ENCODE measurements around the gene PLEKHG1. TPM values are rescaled to one million over a fixed set of nuclear protein-coding genes. Genes with fewer than 3 reads are reported as not detected.

PLEKHG1 gene
- total and polyA plus RNA-seq, 2 donors (not counting 1 experiment from before 2014, with no cell fraction given), result 66.2 to 450 TPM

- Mint-ChIP-seq H3K27ac (no peak overlapping the region), H3K27me3 (no peaks in the 10 kb centered on the region), H3K4me3 (no peak overlapping the region), H3K4me1 (peaks cover 61% of the 10 kb centered on the region), H3K9me3 (ENCODE audit: insufficient read depth) (no peaks in the 10 kb centered on the region)
- Histone ChIP-seq H3K4me1 (ENCODE audit: control insufficient read depth in 2 of 2, insufficient read depth in 2 of 2, low read length in 2 of 2) (peaks cover 19 to 43% of the 10 kb centered on the region in 2 donors), H3K4me3 (ENCODE audit: control extremely low read depth in 1 of 5, extremely low read depth in 1 of 5, insufficient read depth in 1 of 5, low read depth in 2 of 5, low read length in 4 of 5) (no peak overlapping the region), H3K4me2 (replicated peaks; ENCODE audit: low read depth, low read length, poor library complexity, severe bottlenecking) (peak overlapping the region; percentile 1), H3K79me2 (ENCODE audit: control insufficient read depth, insufficient read depth, low read length) (peaks cover 100% of the 10 kb centered on the region), H2AFZ (ENCODE audit: insufficient read depth, low read depth, low read length, poor library complexity, severe bottlenecking) (no peak overlapping the region), H3K27me3 (replicated peaks in 1 of 4; ENCODE audit: control extremely low read depth in 1 of 4, control insufficient read depth in 3 of 4, insufficient read depth in 4 of 4, low read length in 3 of 4) (no peaks in the 10 kb centered on the region), H3K27ac (ENCODE audit: low read length in 2 of 2) (peak overlapping the region in 1 of 2 donors; percentile 26), H4K20me1 (ENCODE audit: control insufficient read depth, insufficient read depth, low read length, poor library complexity, severe bottlenecking) (no peaks in the 10 kb centered on the region), H3K9me3 (ENCODE audit: control extremely low read depth in 1 of 3, control insufficient read depth in 2 of 3, insufficient read depth in 1 of 3, low read length in 2 of 3) (no peaks in the 10 kb centered on the region), H3K36me3 (replicated peaks in 1 of 2; ENCODE audit: control extremely low read depth in 1 of 2, control insufficient read depth in 1 of 2, extremely low read depth in 1 of 2, insufficient read depth in 2 of 2, low read length in 1 of 2) (peaks cover 0 to 11% of the 10 kb centered on the region in 2 experiments), H3K9ac (ENCODE audit: low read length) (no peak overlapping the region)
- DNase-seq, result no peak
- no CpG with 5 or more reads among the region's 3 CpGs for WGBS (ENCODE audit: insufficient coverage)
- ChIA-PET POLR2A (no interaction called here), CTCF (interaction anchor here (0.5 kb wide), 1 partner anchor 60 kb away, joined by 3 read pairs; no protein-coding TSS in a partner anchor)
- ATAC-seq (ENCODE audit: low read depth), result no peak
- TF ChIP-seq EZH2 (IDR thresholded peaks at IDR 0.05; ENCODE audit: borderline replicate concordance, insufficient read depth, low read depth, low read length, poor library complexity, severe bottlenecking), result no peak
- TF ChIP-seq CTCF (IDR thresholded peaks at IDR 0.05), result no peak
- intact Hi-C loops (cut with micrococcal nuclease), result no loop called here
Observed at GRCh38 chr6:150647051-150647450, 47.4 kb downstream of the PLEKHG1 start.

Other genes with a start within 250 kb of the PLEKHG1 start
- not detected in 2 replicates for gene IYD, start 230.9 kb upstream of the PLEKHG1 start, total RNA-seq
- gene IYD, start 230.9 kb upstream of the PLEKHG1 start, polyA plus RNA-seq, result not detected in 2 replicates